ENCODE results near the gene KLK11.

The KLK11 gene

GRCh38 chr19:51044327-51044726 is 17.9 kb upstream of the KLK11 start:
- no peak for TF ChIP-seq CTCF (IDR thresholded peaks at IDR 0.05; ENCODE audit: borderline replicate concordance, insufficient read depth, low read depth, low read length)
- H3K4me3 ChIP-seq (ENCODE audit: low read depth, low read length), result no peak overlapping the region

GRCh38 chr19:51043497-51043896 is 17.1 kb upstream of the KLK11 start:
- no peak for TF ChIP-seq CTCF (IDR thresholded peaks at IDR 0.05; ENCODE audit: borderline replicate concordance, insufficient read depth, low read depth, low read length)
- no peak overlapping the region for H3K4me3 ChIP-seq (ENCODE audit: low read depth, low read length)

- H3K4me3 ChIP-seq (ENCODE audit: low read depth, low read length), result no peak overlapping the region
- no peak for TF ChIP-seq CTCF (IDR thresholded peaks at IDR 0.05; ENCODE audit: borderline replicate concordance, insufficient read depth, low read depth, low read length)
These were observed 13.7 kb upstream of the KLK11 start for GRCh38 chr19:51040151-51040550.

- H3K4me3 ChIP-seq (ENCODE audit: low read depth, low read length), result no peak overlapping the region
- no peak for TF ChIP-seq CTCF (IDR thresholded peaks at IDR 0.05; ENCODE audit: borderline replicate concordance, insufficient read depth, low read depth, low read length)
These were observed 10.1 kb upstream of the KLK11 start for GRCh38 chr19:51036519-51036918.

- no peak for TF ChIP-seq CTCF (IDR thresholded peaks at IDR 0.05; ENCODE audit: borderline replicate concordance, insufficient read depth, low read depth, low read length)
- no peak within 1 kb of the TSS for H3K4me3 ChIP-seq (ENCODE audit: low read depth, low read length)
These were observed 8.3 kb upstream of the KLK11 start, which contains the start of gene KLK12 for GRCh38 chr19:51034704-51035103. TSS of gene KLK12 (minus strand) at chr19:51035002. CDS start at chr19:51034621, 381 bp downstream.

GRCh38 chr19:51031880-51032225 is 5.4 kb upstream of the KLK11 start:
- no peak for TF ChIP-seq CTCF (IDR thresholded peaks at IDR 0.05; ENCODE audit: borderline replicate concordance, insufficient read depth, low read depth, low read length)
- no peak overlapping the region for H3K4me3 ChIP-seq (ENCODE audit: low read depth, low read length)

- TF ChIP-seq CTCF (IDR thresholded peaks at IDR 0.05; ENCODE audit: borderline replicate concordance, insufficient read depth, low read depth, low read length), result no peak
- H3K4me3 ChIP-seq (ENCODE audit: low read depth, low read length), result no peak overlapping the region
These were observed 4.9 kb upstream of the KLK11 start for GRCh38 chr19:51031220-51031879.
